Testis (tissue), 5 donors: ENCODE measurements around the gene RAB28. TPM values are rescaled to one million over a fixed set of nuclear protein-coding genes. Genes with fewer than 3 reads are reported as not detected.
A peak's percentile ranks its signal among the peaks of the same experiment; 100 is the strongest.

Source experiments
- DNase-seq: peaks from one replicate; pipeline ENCODE4 v3.0.0-alpha.2; 2019
- H3K27ac ChIP-seq, 2 donors: fragments of 200-600 bp; sonication (generic); one replicate each; pipeline ENCODE4 v1.5.1; 2019
- H3K27me3 ChIP-seq: fragments of 200-600 bp; sonication (generic); one replicate; pipeline ENCODE4 v1.5.1; 2019
- H3K36me3 ChIP-seq: fragments of 200-600 bp; sonication (generic); one replicate; pipeline ENCODE4 v1.5.1; 2017; ENCODE audit warnings: low read depth; ENCODE audit errors: missing control alignments
- H3K4me1 ChIP-seq: fragments of 200-600 bp; sonication (generic); one replicate; pipeline ENCODE4 v1.5.1; 2019
- H3K4me3 ChIP-seq, 2 donors: fragments of 200-600 bp; sonication (generic); one replicate each; pipeline ENCODE4 v1.5.1; 2017 to 2019
- H3K9me3 ChIP-seq: fragments of 200-600 bp; sonication (generic); one replicate; pipeline ENCODE4 v1.5.1; 2017
- POLR2A ChIP-seq: fragments of 450-650 bp; IDR thresholded peaks from one replicate; pipeline ENCODE4 v1.6.1; 2017; ENCODE audit warnings: antibody characterized with exemption, mild to moderate bottlenecking, moderate library complexity
- WGBS, 2 donors: methylation state at CpG; one replicate each; pipeline ENCODE4 v1.1.5; 2018; 5-methylcytosine and 5-hydroxymethylcytosine counted together
- intact Hi-C: fragments of 100-400 bp; cut with DNase I; formaldehyde crosslinking; loops from one replicate; pipeline ENCODE4 v1.15.1; 2023; ENCODE audit warnings: low total_unique reads
- long read RNA-seq, 2 donors: transcript quantifications; one replicate each; lab custom pipeline, GENCODE V29; 2026
- polyA plus RNA-seq: library from polyadenylated mRNA; stranded (reverse); fragments of 350-450 nt; fragmentation: Illumina TruSeq; extraction: RNeasy Lipid Tissue Mini Kit (QIAGEN cat#74804); gene quantifications from one replicate; pipeline ENCODE4 v1.2.3, GENCODE V29; 2014; ENCODE audit warnings: low read depth, low replicate concordance; ENCODE audit not compliant: insufficient read depth
- total RNA-seq, 2 donors: library from RNA; depleted of rRNA; stranded (reverse); fragments of >200 nt; gene quantifications; one replicate each; pipeline ENCODE4 v1.2.3, GENCODE V29; 2016
- TF ChIP-seq, protein P1 (sequence below), 3 experiments: fragments of 450-650 bp in 2 of 3; fragments of 200-600 bp in 1 of 3; sonication (generic) in 1 of 3; IDR thresholded peaks; one replicate each; pipeline ENCODE4 v1.5.1; 2016 to 2019; ENCODE audit warnings: antibody characterized with exemption in 3 of 3, mild to moderate bottlenecking in 2 of 3, moderate library complexity in 1 of 3

RAB28 gene
- total RNA-seq (10 to 100 TPM; 30.2 to 34.3 TPM), polyA plus RNA-seq (65.1 TPM)
- long read RNA-seq, donor 1, transcript RAB28-202 (7 exons, 1,715 nt): major isoform, 8 of 21 reads
- long read RNA-seq, donor 1, partial matches to known transcripts: 11 of 21 reads
- long read RNA-seq, donor 1, other reads (novel, unspliced or antisense): 0 of 21 reads
- long read RNA-seq, donor 2, transcript RAB28-202 (7 exons, 1,715 nt): major isoform, 9 of 15 reads
- long read RNA-seq, donor 2, partial matches to known transcripts: 5 of 15 reads
- long read RNA-seq, donor 2, other reads (novel, unspliced or antisense): 0 of 15 reads

DNA sequence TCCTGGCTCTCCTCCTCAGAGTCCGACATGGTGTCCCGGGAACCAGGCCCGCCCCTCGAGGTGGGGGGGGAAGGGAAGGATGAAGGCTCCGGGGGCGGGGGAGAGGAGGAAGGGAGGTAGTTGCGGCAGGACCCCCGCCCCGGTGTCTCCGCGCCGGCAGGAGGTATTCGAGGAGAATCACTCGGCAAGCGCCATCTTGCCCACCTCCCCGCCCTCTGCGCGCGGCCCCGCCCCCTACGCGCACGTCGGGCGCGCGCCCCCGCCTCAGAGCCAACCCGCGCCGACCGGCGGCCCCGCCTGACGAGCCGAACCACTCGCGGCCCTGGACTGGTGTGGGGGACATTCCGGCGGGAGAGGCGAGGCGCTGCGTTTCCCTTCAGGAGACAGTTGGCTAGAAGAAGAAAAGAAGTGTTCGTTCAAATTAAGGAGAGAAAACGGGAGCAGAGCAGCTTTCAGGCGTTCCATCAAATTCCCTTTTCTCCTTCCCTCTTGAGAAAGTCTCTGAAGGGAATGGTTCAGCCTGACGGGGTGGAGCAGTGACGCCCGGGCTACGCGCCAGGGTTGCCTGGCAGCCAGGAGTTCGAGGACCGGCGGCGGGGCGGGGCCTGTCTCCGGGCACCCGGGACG is at the start of gene RAB28:
Gene RAB28 (minus strand): TSS at position 219 of the 627 bp plus-strand sequence.
- whole genome bisulfite sequencing, 2 donors: 0% methylated on average over 21 to 59 of the region's 59 CpGs
- TF ChIP-seq, protein P1, sequence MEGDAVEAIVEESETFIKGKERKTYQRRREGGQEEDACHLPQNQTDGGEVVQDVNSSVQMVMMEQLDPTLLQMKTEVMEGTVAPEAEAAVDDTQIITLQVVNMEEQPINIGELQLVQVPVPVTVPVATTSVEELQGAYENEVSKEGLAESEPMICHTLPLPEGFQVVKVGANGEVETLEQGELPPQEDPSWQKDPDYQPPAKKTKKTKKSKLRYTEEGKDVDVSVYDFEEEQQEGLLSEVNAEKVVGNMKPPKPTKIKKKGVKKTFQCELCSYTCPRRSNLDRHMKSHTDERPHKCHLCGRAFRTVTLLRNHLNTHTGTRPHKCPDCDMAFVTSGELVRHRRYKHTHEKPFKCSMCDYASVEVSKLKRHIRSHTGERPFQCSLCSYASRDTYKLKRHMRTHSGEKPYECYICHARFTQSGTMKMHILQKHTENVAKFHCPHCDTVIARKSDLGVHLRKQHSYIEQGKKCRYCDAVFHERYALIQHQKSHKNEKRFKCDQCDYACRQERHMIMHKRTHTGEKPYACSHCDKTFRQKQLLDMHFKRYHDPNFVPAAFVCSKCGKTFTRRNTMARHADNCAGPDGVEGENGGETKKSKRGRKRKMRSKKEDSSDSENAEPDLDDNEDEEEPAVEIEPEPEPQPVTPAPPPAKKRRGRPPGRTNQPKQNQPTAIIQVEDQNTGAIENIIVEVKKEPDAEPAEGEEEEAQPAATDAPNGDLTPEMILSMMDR (IDR thresholded peaks at IDR 0.05): peak in 1 of 3 experiments; percentile 15
- peak; percentile 38 for TF ChIP-seq POLR2A
- peak within 1 kb of the TSS; percentile 68 to 94 for H3K4me3 ChIP-seq
- DNase-seq: peak; percentile 98
- H3K9me3 ChIP-seq: no peaks in the 10 kb centered on the region
- H3K27me3 ChIP-seq: no peaks in the 10 kb centered on the region
- H3K36me3 ChIP-seq: no peaks in the 10 kb centered on the region
- peak within 1 kb of the TSS; percentile 97 to 98 for H3K27ac ChIP-seq
- intact Hi-C loops: no loop called here
- H3K4me1 ChIP-seq: peaks cover 11% of the 10 kb centered on the region

DNA sequence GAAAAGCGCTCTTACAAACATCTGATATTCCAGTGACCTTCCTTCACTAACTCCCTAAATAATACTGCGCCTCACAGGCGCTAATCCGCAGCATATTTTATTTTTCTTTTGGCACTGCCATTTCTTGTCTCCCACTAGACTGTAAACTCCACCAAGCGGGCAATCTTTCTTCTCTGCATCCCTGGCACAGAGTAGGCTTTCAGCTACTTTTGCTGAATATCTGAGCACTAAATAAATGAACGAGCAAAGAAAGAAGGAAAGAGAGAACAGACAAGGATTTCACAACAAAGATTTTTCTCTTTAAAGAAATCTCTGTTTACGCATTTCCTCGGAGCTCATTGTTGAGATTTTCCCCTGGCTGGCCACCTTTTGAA is 47.5 kb upstream of the RAB28 start:
- Histone ChIP-seq H3K4me3 (no peak overlapping the region), H3K27me3 (peaks cover 3% of the 10 kb centered on the region), H3K36me3 (no peaks in the 10 kb centered on the region), H3K4me1 (peaks cover 4% of the 10 kb centered on the region), H3K9me3 (no peaks in the 10 kb centered on the region), H3K27ac (no peak overlapping the region)
- TF ChIP-seq POLR2A: no peak
- TF ChIP-seq, protein P1 (IDR thresholded peaks at IDR 0.05): no peak
- intact Hi-C loops: no loop called here
- DNase-seq: no peak
- WGBS, 2 donors: 25% methylated on average over 8 of the region's 8 CpGs

DNA sequence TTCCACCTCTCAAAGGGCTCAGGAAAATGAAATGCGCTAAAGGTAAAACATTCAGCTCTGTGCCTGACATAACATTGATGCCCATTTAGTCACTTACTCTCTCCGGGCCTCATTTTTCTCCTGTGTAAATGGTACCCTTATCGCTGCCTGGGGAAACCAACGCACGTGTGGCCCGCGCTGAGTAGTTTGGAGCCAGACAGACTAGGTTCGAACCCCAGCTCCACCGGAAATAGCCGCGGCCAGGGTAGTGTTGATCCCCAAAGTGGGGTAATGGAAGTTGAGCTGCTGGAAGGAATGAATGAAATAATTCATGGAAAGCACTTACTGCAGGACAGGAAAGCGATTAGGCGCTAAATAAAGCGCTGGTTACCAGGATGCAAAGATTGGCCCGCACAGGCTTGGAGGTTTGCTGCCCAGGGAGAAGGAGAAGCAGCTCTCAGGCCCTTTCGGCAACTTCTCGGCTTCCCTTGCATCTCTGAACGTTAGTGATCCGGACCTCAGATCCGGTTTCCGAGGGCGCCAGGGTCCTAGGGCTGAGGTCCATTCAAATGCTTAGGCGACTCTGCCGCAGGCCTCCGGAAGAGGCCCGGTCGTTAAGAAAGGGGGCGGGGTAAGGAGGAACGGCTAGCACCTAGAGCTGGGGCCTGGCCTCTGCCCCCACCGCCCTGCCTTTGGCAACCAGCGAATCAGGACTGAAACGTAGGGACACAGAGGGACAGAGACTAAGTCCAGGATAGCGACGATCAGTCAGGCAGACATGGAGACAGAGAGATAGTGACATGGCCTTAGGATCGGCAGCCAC is 46.9 kb upstream of the RAB28 start:
- TF ChIP-seq, protein P1 (IDR thresholded peaks at IDR 0.05): no peak
- TF ChIP-seq POLR2A: no peak
- DNase-seq: no peak
- Histone ChIP-seq H3K4me3 (no peak overlapping the region), H3K36me3 (no peaks in the 10 kb centered on the region), H3K27ac (no peak overlapping the region), H3K27me3 (peaks cover 3% of the 10 kb centered on the region), H3K4me1 (peaks cover 4% of the 10 kb centered on the region), H3K9me3 (no peaks in the 10 kb centered on the region)
- WGBS, 2 donors: 4 to 8% methylated on average over 23 to 35 of the region's 35 CpGs
- intact Hi-C loops: no loop called here

DNA sequence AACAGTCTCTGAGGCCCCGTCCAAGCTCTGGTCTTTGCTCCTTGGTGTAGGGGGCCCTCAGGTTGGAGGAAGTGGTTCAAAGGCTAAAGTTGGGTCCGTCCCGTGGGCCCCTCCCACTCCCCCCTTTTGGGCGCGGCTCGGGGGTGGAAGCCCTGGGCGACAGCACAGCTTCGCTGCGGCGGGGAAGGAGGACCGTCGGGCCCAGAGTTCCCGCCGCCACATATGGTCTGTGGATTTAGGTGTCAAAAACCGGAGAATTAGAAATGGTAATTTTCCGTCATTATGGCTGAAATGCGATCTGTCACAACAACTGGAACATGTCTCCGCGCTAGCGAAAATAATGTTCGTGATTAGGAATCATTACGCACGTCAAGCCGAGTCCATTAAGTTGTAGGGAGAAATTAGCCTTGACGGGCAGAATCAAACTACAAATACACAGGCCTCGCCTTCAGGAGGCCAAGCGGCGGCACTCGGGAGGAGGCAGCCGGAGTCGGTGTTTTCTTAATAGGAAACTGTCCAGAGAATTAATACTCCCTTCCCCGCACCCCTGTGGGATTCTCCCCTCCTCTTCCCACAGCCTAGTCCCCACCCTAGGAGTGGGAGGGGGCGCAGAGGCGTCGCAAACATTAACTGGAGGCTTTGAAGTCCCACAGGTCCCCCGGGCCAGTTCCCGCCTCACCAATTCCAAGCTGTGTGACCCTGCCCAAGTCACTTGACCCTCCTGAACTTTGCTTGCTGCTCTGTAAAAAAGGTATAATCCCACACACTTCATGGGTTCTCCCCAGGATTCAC is 45.2 kb upstream of the RAB28 start:
- intact Hi-C loops: no loop called here
- Histone ChIP-seq H3K4me3 (no peak overlapping the region), H3K9me3 (no peaks in the 10 kb centered on the region), H3K4me1 (peaks cover 4% of the 10 kb centered on the region), H3K27me3 (no peaks in the 10 kb centered on the region), H3K27ac (no peak overlapping the region), H3K36me3 (no peaks in the 10 kb centered on the region)
- DNase-seq: no peak
- whole genome bisulfite sequencing, 2 donors: 3 to 5% methylated on average over 34 to 37 of the region's 37 CpGs
- TF ChIP-seq, protein P1 (IDR thresholded peaks at IDR 0.05): no peak
- no peak for TF ChIP-seq POLR2A
